Measurements from ENCODE around the gene NRAP.

DNA sequence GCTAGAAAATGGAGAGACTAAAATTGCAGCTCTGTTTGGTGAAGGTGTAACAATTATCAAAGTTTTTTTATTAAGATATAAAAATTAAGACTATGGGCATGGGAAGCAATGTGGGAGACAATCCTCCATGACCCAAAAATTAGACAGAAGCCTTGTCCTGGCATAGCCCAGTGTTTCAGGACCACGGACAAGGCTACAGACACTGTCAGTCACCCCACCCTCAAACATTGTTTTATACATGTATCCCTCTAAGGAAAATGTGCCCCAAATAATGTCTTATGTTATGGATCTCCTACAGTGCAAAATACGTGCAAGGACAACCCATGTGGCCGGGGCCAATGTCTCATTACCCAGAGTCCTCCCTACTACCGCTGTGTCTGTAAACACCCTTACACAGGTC, 87.0 kb downstream of the NRAP start:
- TF ChIP-seq, protein P1, sequence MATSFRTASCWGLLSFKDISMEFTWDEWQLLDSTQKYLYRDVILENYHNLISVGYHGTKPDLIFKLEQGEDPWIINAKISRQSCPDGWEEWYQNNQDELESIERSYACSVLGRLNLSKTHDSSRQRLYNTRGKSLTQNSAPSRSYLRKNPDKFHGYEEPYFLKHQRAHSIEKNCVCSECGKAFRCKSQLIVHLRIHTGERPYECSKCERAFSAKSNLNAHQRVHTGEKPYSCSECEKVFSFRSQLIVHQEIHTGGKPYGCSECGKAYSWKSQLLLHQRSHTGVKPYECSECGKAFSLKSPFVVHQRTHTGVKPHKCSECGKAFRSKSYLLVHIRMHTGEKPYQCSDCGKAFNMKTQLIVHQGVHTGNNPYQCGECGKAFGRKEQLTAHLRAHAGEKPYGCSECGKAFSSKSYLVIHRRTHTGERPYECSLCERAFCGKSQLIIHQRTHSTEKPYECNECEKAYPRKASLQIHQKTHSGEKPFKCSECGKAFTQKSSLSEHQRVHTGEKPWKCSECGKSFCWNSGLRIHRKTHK (tag by site-specific recombination; IDR thresholded peaks at IDR 0.05): no peak
- TF ChIP-seq, protein P2, sequence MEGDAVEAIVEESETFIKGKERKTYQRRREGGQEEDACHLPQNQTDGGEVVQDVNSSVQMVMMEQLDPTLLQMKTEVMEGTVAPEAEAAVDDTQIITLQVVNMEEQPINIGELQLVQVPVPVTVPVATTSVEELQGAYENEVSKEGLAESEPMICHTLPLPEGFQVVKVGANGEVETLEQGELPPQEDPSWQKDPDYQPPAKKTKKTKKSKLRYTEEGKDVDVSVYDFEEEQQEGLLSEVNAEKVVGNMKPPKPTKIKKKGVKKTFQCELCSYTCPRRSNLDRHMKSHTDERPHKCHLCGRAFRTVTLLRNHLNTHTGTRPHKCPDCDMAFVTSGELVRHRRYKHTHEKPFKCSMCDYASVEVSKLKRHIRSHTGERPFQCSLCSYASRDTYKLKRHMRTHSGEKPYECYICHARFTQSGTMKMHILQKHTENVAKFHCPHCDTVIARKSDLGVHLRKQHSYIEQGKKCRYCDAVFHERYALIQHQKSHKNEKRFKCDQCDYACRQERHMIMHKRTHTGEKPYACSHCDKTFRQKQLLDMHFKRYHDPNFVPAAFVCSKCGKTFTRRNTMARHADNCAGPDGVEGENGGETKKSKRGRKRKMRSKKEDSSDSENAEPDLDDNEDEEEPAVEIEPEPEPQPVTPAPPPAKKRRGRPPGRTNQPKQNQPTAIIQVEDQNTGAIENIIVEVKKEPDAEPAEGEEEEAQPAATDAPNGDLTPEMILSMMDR (tag by site-specific recombination; IDR thresholded peaks at IDR 0.05): no peak
- TF ChIP-seq ZNF747 (tag by site-specific recombination; IDR thresholded peaks at IDR 0.05): no peak
- TF ChIP-seq, protein P3, sequence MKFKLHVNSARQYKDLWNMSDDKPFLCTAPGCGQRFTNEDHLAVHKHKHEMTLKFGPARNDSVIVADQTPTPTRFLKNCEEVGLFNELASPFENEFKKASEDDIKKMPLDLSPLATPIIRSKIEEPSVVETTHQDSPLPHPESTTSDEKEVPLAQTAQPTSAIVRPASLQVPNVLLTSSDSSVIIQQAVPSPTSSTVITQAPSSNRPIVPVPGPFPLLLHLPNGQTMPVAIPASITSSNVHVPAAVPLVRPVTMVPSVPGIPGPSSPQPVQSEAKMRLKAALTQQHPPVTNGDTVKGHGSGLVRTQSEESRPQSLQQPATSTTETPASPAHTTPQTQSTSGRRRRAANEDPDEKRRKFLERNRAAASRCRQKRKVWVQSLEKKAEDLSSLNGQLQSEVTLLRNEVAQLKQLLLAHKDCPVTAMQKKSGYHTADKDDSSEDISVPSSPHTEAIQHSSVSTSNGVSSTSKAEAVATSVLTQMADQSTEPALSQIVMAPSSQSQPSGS (tag by site-specific recombination; IDR thresholded peaks at IDR 0.05; ENCODE audit: low read depth): no peak
- no peak for TF ChIP-seq ZNF514 (tag by site-specific recombination; IDR thresholded peaks at IDR 0.05)
- TF ChIP-seq ZXDB (tag by site-specific recombination; IDR thresholded peaks at IDR 0.05): no peak
- no peak for TF ChIP-seq ZNF202 (tag by site-specific recombination; IDR thresholded peaks at IDR 0.05; ENCODE audit: borderline replicate concordance)
- TF ChIP-seq, protein P4, sequence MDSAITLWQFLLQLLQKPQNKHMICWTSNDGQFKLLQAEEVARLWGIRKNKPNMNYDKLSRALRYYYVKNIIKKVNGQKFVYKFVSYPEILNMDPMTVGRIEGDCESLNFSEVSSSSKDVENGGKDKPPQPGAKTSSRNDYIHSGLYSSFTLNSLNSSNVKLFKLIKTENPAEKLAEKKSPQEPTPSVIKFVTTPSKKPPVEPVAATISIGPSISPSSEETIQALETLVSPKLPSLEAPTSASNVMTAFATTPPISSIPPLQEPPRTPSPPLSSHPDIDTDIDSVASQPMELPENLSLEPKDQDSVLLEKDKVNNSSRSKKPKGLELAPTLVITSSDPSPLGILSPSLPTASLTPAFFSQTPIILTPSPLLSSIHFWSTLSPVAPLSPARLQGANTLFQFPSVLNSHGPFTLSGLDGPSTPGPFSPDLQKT (IDR thresholded peaks at IDR 0.05; ENCODE audit: borderline replicate concordance, low read depth, low read length): no peak
- TF ChIP-seq, protein P5, sequence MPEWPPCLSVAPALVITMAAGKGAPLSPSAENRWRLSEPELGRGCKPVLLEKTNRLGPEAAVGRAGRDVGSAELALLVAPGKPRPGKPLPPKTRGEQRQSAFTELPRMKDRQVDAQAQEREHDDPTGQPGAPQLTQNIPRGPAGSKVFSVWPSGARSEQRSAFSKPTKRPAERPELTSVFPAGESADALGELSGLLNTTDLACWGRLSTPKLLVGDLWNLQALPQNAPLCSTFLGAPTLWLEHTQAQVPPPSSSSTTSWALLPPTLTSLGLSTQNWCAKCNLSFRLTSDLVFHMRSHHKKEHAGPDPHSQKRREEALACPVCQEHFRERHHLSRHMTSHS (tag by site-specific recombination; IDR thresholded peaks at IDR 0.05): no peak
- TF ChIP-seq ZNF544 (tag by site-specific recombination; IDR thresholded peaks at IDR 0.05): no peak
- no peak for TF ChIP-seq ZNF423 (tag by site-specific recombination; IDR thresholded peaks at IDR 0.05)
- TF ChIP-seq ZBTB20 (tag by site-specific recombination; IDR thresholded peaks at IDR 0.05): no peak
- no peak for TF ChIP-seq ZNF138 (tag by site-specific recombination; IDR thresholded peaks at IDR 0.05; ENCODE audit: borderline replicate concordance)
- TF ChIP-seq KLF1 (tag by site-specific recombination; IDR thresholded peaks at IDR 0.05): no peak

Data from HEK293 (cell line).